ENCODE measurements around the gene MKRN2OS.

DNA sequence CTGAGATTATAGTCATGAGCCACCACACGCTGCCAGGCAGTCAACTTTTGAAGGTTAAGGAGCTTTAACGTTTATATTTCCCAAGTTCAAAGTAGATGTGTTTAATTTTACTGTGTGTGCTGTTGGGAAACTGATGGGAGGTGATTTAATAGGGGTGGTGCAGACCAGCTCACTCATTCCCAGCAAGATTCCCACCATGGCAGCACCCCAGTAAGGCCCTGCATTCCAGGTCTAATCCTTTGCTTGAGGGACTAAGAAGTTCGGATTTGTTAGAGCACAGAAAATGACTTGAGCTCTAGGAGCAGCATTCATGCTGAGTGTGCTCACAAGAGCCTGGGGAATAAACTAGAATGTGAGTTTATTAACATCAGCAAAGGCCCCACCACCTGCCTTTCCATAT lies 35.8 kb downstream of the MKRN2OS start:
- TF ChIP-seq, protein P1, sequence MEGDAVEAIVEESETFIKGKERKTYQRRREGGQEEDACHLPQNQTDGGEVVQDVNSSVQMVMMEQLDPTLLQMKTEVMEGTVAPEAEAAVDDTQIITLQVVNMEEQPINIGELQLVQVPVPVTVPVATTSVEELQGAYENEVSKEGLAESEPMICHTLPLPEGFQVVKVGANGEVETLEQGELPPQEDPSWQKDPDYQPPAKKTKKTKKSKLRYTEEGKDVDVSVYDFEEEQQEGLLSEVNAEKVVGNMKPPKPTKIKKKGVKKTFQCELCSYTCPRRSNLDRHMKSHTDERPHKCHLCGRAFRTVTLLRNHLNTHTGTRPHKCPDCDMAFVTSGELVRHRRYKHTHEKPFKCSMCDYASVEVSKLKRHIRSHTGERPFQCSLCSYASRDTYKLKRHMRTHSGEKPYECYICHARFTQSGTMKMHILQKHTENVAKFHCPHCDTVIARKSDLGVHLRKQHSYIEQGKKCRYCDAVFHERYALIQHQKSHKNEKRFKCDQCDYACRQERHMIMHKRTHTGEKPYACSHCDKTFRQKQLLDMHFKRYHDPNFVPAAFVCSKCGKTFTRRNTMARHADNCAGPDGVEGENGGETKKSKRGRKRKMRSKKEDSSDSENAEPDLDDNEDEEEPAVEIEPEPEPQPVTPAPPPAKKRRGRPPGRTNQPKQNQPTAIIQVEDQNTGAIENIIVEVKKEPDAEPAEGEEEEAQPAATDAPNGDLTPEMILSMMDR (IDR thresholded peaks at IDR 0.05): no peak
- TF ChIP-seq POLR2A (IDR thresholded peaks at IDR 0.05): no peak

Data from body of pancreas (tissue), 4 donors.